ENCODE measurements around the gene INSC.

DNA sequence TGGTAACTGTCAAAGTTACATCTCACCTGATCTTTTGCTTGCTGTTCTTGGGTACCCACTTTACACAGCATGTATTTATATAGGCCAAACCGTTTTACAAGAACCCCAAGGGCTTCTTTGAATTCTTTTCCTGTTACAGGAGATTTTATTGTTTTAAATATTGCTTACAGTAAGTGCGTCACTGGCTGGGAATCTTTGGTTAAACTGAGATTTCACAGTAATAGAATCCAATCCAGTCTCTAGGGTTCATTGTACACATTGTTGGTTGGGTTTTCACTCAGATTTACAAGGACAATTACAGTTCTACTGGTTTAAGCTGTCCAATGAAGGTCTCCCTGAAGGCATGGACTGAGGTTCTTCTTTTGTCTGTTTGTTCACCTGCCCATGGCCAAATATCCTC, 171.7 kb downstream of the INSC start:
- TF ChIP-seq, protein P1, sequence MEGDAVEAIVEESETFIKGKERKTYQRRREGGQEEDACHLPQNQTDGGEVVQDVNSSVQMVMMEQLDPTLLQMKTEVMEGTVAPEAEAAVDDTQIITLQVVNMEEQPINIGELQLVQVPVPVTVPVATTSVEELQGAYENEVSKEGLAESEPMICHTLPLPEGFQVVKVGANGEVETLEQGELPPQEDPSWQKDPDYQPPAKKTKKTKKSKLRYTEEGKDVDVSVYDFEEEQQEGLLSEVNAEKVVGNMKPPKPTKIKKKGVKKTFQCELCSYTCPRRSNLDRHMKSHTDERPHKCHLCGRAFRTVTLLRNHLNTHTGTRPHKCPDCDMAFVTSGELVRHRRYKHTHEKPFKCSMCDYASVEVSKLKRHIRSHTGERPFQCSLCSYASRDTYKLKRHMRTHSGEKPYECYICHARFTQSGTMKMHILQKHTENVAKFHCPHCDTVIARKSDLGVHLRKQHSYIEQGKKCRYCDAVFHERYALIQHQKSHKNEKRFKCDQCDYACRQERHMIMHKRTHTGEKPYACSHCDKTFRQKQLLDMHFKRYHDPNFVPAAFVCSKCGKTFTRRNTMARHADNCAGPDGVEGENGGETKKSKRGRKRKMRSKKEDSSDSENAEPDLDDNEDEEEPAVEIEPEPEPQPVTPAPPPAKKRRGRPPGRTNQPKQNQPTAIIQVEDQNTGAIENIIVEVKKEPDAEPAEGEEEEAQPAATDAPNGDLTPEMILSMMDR (conservative IDR thresholded peaks at IDR 0.05) = no peak
- TF ChIP-seq ZFX (IDR thresholded peaks at IDR 0.05) = no peak
